Esophagus muscularis mucosa (tissue), 3 donors: ENCODE measurements around the gene PTPRT.

Source experiments
- CTCF ChIP-seq, 3 experiments: fragments of 200-600 bp in 2 of 3; fragments of 450-650 bp in 1 of 3; sonication (generic) in 2 of 3; IDR thresholded peaks; one replicate each; pipeline ENCODE4 v1.5.1; 2017 to 2019; ENCODE audit warnings: antibody characterized with exemption in 3 of 3, mild to moderate bottlenecking in 2 of 3, moderate library complexity in 1 of 3
- POLR2A ChIP-seq: fragments of 450-650 bp; IDR thresholded peaks from one replicate; pipeline ENCODE4 v1.6.1; 2017; ENCODE audit warnings: antibody characterized with exemption, moderate library complexity, mild to moderate bottlenecking, low read depth
- POLR2AphosphoS5 ChIP-seq, 2 donors: sonication (generic); formaldehyde crosslinking; IDR thresholded peaks; one replicate each; pipeline ENCODE4 v1.6.1; 2017; ENCODE audit warnings: antibody characterized with exemption in 2 of 2

- no peak for TF ChIP-seq CTCF (IDR thresholded peaks at IDR 0.05)
- no peak for TF ChIP-seq POLR2A
- no peak for TF ChIP-seq POLR2AphosphoS5 (IDR thresholded peaks at IDR 0.05)
Measured at GRCh38 chr20:42706759-42707158, 482.9 kb downstream of the PTPRT start.
